Vagina (tissue), 2 donors: ENCODE data around the gene PRKAG2.

Source experiments
- CTCF ChIP-seq, 3 experiments: fragments of 450-650 bp in 2 of 3; fragments of 200-600 bp in 1 of 3; sonication (generic) in 1 of 3; IDR thresholded peaks; one replicate each; pipeline ENCODE4 v1.5.1; 2017 to 2019; ENCODE audit warnings: antibody characterized with exemption in 3 of 3, mild to moderate bottlenecking in 2 of 3, moderate library complexity in 2 of 3
- POLR2A ChIP-seq, 2 donors: fragments of 450-650 bp; IDR thresholded peaks; one replicate each; pipeline ENCODE4 v1.6.1; 2017; ENCODE audit warnings: antibody characterized with exemption in 2 of 2, mild to moderate bottlenecking in 2 of 2, moderate library complexity in 2 of 2
- POLR2AphosphoS5 ChIP-seq, 2 donors: sonication (generic); formaldehyde crosslinking; IDR thresholded peaks; one replicate each; pipeline ENCODE4 v1.9.0; 2017; ENCODE audit warnings: antibody characterized with exemption in 2 of 2, mild to moderate bottlenecking in 2 of 2, low read depth in 1 of 2; ENCODE audit not compliant: insufficient read depth in 1 of 2

- TF ChIP-seq CTCF (IDR thresholded peaks at IDR 0.05) (no peak), POLR2A (IDR thresholded peaks at IDR 0.05) (no peak), POLR2AphosphoS5 (IDR thresholded peaks at IDR 0.05; ENCODE audit: insufficient read depth in 1 of 2, low read depth in 1 of 2) (no peak)
These were observed 24.9 kb upstream of the PRKAG2 start for GRCh38 chr7:151901828-151902227.
